ENCODE results near the gene C1QTNF8.

C1QTNF8 gene

GRCh38 chr16:1113489-1113888 is 17.4 kb upstream of the C1QTNF8 start:
- no peak overlapping the region for H4K8ac ChIP-seq (ENCODE audit: low read depth, low read length)
- no peaks in the 10 kb centered on the region for H3K36me3 ChIP-seq (replicated peaks in 1 of 2; ENCODE audit: control insufficient read depth in 2 of 2, insufficient read depth in 2 of 2, low read length in 2 of 2)
- no peak for DNase-seq (ENCODE audit: low spot score)
- WGBS, 2 donors (ENCODE audit: extremely low coverage in 2 of 2, insufficient read length in 2 of 2, insufficient replicate concordance in 1 of 2), result no CpG with 5 or more reads among the region's 16 CpGs
- no peak overlapping the region for H4K91ac ChIP-seq (ENCODE audit: low read depth, low read length, poor library complexity)
- no peak overlapping the region for H3K9ac ChIP-seq (ENCODE audit: low read depth, low read length, poor library complexity)
- peaks cover 2% of the 10 kb centered on the region in 2 donors for H3K4me1 ChIP-seq (ENCODE audit: control insufficient read depth in 2 of 2, insufficient read depth in 1 of 2, low read depth in 1 of 2, low read length in 2 of 2)
- no peak overlapping the region for H2BK120ac ChIP-seq (ENCODE audit: low read depth, low read length)
- H3K23ac ChIP-seq (ENCODE audit: low read depth, low read length, poor library complexity), result peak overlapping the region; percentile 31
- no peak overlapping the region for H3K27ac ChIP-seq (replicated peaks; ENCODE audit: low read length)
- H3K18ac ChIP-seq (ENCODE audit: low read length), result peak overlapping the region; percentile 17
- H3K4me2 ChIP-seq (ENCODE audit: insufficient read depth, low read length, poor library complexity, severe bottlenecking), result no peak overlapping the region
- H2AK5ac ChIP-seq (ENCODE audit: low read depth, low read length), result no peak overlapping the region
- H2BK5ac ChIP-seq (ENCODE audit: low read length), result no peak overlapping the region
- H3K27me3 ChIP-seq (ENCODE audit: control insufficient read depth in 3 of 3, insufficient read depth in 3 of 3, low read depth in 1 of 3, low read length in 3 of 3), result peaks cover 0 to 60% (median 0%) of the 10 kb centered on the region in 3 experiments
- H3K4ac ChIP-seq (ENCODE audit: low read length), result no peak overlapping the region
- no peaks in the 10 kb centered on the region for H3K9me3 ChIP-seq (replicated peaks in 1 of 2; ENCODE audit: control insufficient read depth in 2 of 2, insufficient read depth in 1 of 2, low read depth in 1 of 2, low read length in 2 of 2)
- no peak overlapping the region for H2BK15ac ChIP-seq (ENCODE audit: low read length)
- H2BK12ac ChIP-seq (ENCODE audit: low read length), result no peak overlapping the region
- no peaks in the 10 kb centered on the region for H3K79me1 ChIP-seq (ENCODE audit: low read depth, low read length)
- H3K4me3 ChIP-seq (ENCODE audit: low read length in 2 of 2), result no peak overlapping the region
- H3K14ac ChIP-seq (ENCODE audit: low read length), result peak overlapping the region; percentile 82
- H2AFZ ChIP-seq (ENCODE audit: low read length), result no peak overlapping the region

- Histone ChIP-seq H2BK5ac (ENCODE audit: low read length) (no peak overlapping the region), H3K4me3 (ENCODE audit: low read length in 2 of 2) (peak overlapping the region in 1 of 2 donors; percentile 32), H3K23ac (ENCODE audit: low read depth, low read length, poor library complexity) (no peak overlapping the region), H3K4me1 (ENCODE audit: control insufficient read depth in 2 of 2, insufficient read depth in 1 of 2, low read depth in 1 of 2, low read length in 2 of 2) (peaks cover under 1 to 2% of the 10 kb centered on the region in 2 donors), H3K4me2 (ENCODE audit: insufficient read depth, low read length, poor library complexity, severe bottlenecking) (no peak overlapping the region), H4K8ac (ENCODE audit: low read depth, low read length) (no peak overlapping the region), H3K36me3 (replicated peaks in 1 of 2; ENCODE audit: control insufficient read depth in 2 of 2, insufficient read depth in 2 of 2, low read length in 2 of 2) (no peaks in the 10 kb centered on the region), H2AK5ac (ENCODE audit: low read depth, low read length) (peak overlapping the region; percentile 19), H3K27ac (replicated peaks; ENCODE audit: low read length) (no peak overlapping the region), H3K9ac (ENCODE audit: low read depth, low read length, poor library complexity) (no peak overlapping the region), H3K9me3 (replicated peaks in 1 of 2; ENCODE audit: control insufficient read depth in 2 of 2, insufficient read depth in 1 of 2, low read depth in 1 of 2, low read length in 2 of 2) (no peaks in the 10 kb centered on the region), H2AFZ (ENCODE audit: low read length) (no peak overlapping the region), H2BK12ac (ENCODE audit: low read length) (no peak overlapping the region), H2BK120ac (ENCODE audit: low read depth, low read length) (no peak overlapping the region), H3K18ac (ENCODE audit: low read length) (peak overlapping the region; percentile 41), H4K91ac (ENCODE audit: low read depth, low read length, poor library complexity) (no peak overlapping the region), H3K27me3 (ENCODE audit: control insufficient read depth in 3 of 3, insufficient read depth in 3 of 3, low read depth in 1 of 3, low read length in 3 of 3) (peaks cover 0 to 63% (median 0%) of the 10 kb centered on the region in 3 experiments), H3K4ac (ENCODE audit: low read length) (no peak overlapping the region), H2BK15ac (ENCODE audit: low read length) (peak overlapping the region; percentile 69), H3K14ac (ENCODE audit: low read length) (no peak overlapping the region), H3K79me1 (ENCODE audit: low read depth, low read length) (no peaks in the 10 kb centered on the region)
- DNase-seq (ENCODE audit: low spot score), result no peak
- no CpG with 5 or more reads among the region's 26 CpGs for WGBS, 2 donors (ENCODE audit: extremely low coverage in 2 of 2, insufficient read length in 2 of 2, insufficient replicate concordance in 1 of 2)
These were observed 16.6 kb upstream of the C1QTNF8 start for GRCh38 chr16:1112506-1113184.

- no CpG with 5 or more reads among the region's 19 CpGs for WGBS, 2 donors (ENCODE audit: extremely low coverage in 2 of 2, insufficient read length in 2 of 2, insufficient replicate concordance in 1 of 2)
- H4K91ac ChIP-seq (ENCODE audit: low read depth, low read length, poor library complexity), result no peak overlapping the region
- H3K27ac ChIP-seq (replicated peaks; ENCODE audit: low read length), result no peak overlapping the region
- no peak overlapping the region for H4K8ac ChIP-seq (ENCODE audit: low read depth, low read length)
- no peaks in the 10 kb centered on the region for H3K79me1 ChIP-seq (ENCODE audit: low read depth, low read length)
- H3K4me3 ChIP-seq (ENCODE audit: low read length in 2 of 2), result no peak overlapping the region
- no peak overlapping the region for H2BK5ac ChIP-seq (ENCODE audit: low read length)
- H2BK12ac ChIP-seq (ENCODE audit: low read length), result no peak overlapping the region
- no peak overlapping the region for H2BK120ac ChIP-seq (ENCODE audit: low read depth, low read length)
- peaks cover 0 to 77% (median 2%) of the 10 kb centered on the region in 3 experiments for H3K27me3 ChIP-seq (ENCODE audit: control insufficient read depth in 3 of 3, insufficient read depth in 3 of 3, low read depth in 1 of 3, low read length in 3 of 3)
- H2AFZ ChIP-seq (ENCODE audit: low read length), result no peak overlapping the region
- no peak overlapping the region for H3K14ac ChIP-seq (ENCODE audit: low read length)
- no peak overlapping the region for H2BK15ac ChIP-seq (ENCODE audit: low read length)
- H3K9me3 ChIP-seq (replicated peaks in 1 of 2; ENCODE audit: control insufficient read depth in 2 of 2, insufficient read depth in 1 of 2, low read depth in 1 of 2, low read length in 2 of 2), result no peaks in the 10 kb centered on the region
- no peak overlapping the region for H3K4ac ChIP-seq (ENCODE audit: low read length)
- H3K4me2 ChIP-seq (ENCODE audit: insufficient read depth, low read length, poor library complexity, severe bottlenecking), result no peak overlapping the region
- no peak for DNase-seq (ENCODE audit: low spot score)
- peak overlapping the region; percentile 86 for H2AK5ac ChIP-seq (ENCODE audit: low read depth, low read length)
- H3K36me3 ChIP-seq (replicated peaks in 1 of 2; ENCODE audit: control insufficient read depth in 2 of 2, insufficient read depth in 2 of 2, low read length in 2 of 2), result no peaks in the 10 kb centered on the region
- no peak overlapping the region for H3K9ac ChIP-seq (ENCODE audit: low read depth, low read length, poor library complexity)
- H3K18ac ChIP-seq (ENCODE audit: low read length), result no peak overlapping the region
- peak overlapping the region; percentile 80 for H3K23ac ChIP-seq (ENCODE audit: low read depth, low read length, poor library complexity)
- H3K4me1 ChIP-seq (ENCODE audit: control insufficient read depth in 2 of 2, insufficient read depth in 1 of 2, low read depth in 1 of 2, low read length in 2 of 2), result peaks cover 0 to 2% of the 10 kb centered on the region in 2 donors
These were observed 13.6 kb upstream of the C1QTNF8 start for GRCh38 chr16:1109648-1110047.

- DNase-seq (ENCODE audit: low spot score), result no peak
- Histone ChIP-seq H3K79me1 (ENCODE audit: low read depth, low read length) (no peaks in the 10 kb centered on the region), H3K4me1 (ENCODE audit: control insufficient read depth in 2 of 2, insufficient read depth in 1 of 2, low read depth in 1 of 2, low read length in 2 of 2) (peaks cover 2 to 3% of the 10 kb centered on the region in 2 donors), H2AK5ac (ENCODE audit: low read depth, low read length) (peak overlapping the region; percentile 96), H2BK12ac (ENCODE audit: low read length) (no peak overlapping the region), H3K27ac (replicated peaks; ENCODE audit: low read length) (no peak overlapping the region), H3K27me3 (ENCODE audit: control insufficient read depth in 3 of 3, insufficient read depth in 3 of 3, low read depth in 1 of 3, low read length in 3 of 3) (peaks cover 0 to 87% (median 2%) of the 10 kb centered on the region in 3 experiments), H3K9ac (ENCODE audit: low read depth, low read length, poor library complexity) (no peak overlapping the region), H3K4me2 (ENCODE audit: insufficient read depth, low read length, poor library complexity, severe bottlenecking) (no peak overlapping the region), H3K36me3 (replicated peaks in 1 of 2; ENCODE audit: control insufficient read depth in 2 of 2, insufficient read depth in 2 of 2, low read length in 2 of 2) (no peaks in the 10 kb centered on the region), H3K9me3 (replicated peaks in 1 of 2; ENCODE audit: control insufficient read depth in 2 of 2, insufficient read depth in 1 of 2, low read depth in 1 of 2, low read length in 2 of 2) (no peaks in the 10 kb centered on the region), H2BK5ac (ENCODE audit: low read length) (no peak overlapping the region), H4K91ac (ENCODE audit: low read depth, low read length, poor library complexity) (no peak overlapping the region), H3K4ac (ENCODE audit: low read length) (no peak overlapping the region), H3K23ac (ENCODE audit: low read depth, low read length, poor library complexity) (peak overlapping the region; percentile 80), H4K8ac (ENCODE audit: low read depth, low read length) (peak overlapping the region; percentile 43), H2BK15ac (ENCODE audit: low read length) (peak overlapping the region; percentile 67), H2AFZ (ENCODE audit: low read length) (no peak overlapping the region), H3K4me3 (ENCODE audit: low read length in 2 of 2) (no peak overlapping the region), H2BK120ac (ENCODE audit: low read depth, low read length) (no peak overlapping the region), H3K18ac (ENCODE audit: low read length) (peak overlapping the region; percentile 80), H3K14ac (ENCODE audit: low read length) (peak overlapping the region; percentile 8)
- no CpG with 5 or more reads among the region's 42 CpGs for WGBS, 2 donors (ENCODE audit: extremely low coverage in 2 of 2, insufficient read length in 2 of 2, insufficient replicate concordance in 1 of 2)
These were observed 12.5 kb upstream of the C1QTNF8 start for GRCh38 chr16:1108299-1109252.

All from neuronal stem cell (in vitro differentiated cells).